Left ventricle myocardium inferior (tissue), 1 donor: ENCODE results near the gene ADD3. TPM values are rescaled to one million over a fixed set of nuclear protein-coding genes. Genes with fewer than 3 reads are reported as not detected.

ENCODE experiments used
- DNase-seq: peaks from one replicate; pipeline ENCODE4 v3.0.0-alpha.2; 2020
- H3K27ac ChIP-seq: fragments of 200-600 bp; replicated peaks from 2 replicates; pipeline ENCODE4 v1.8.0; 2021
- H3K27me3 ChIP-seq: fragments of 200-600 bp; 2 replicates; pipeline ENCODE4 v1.8.0; 2021; ENCODE audit warnings: low read depth
- H3K36me3 ChIP-seq: fragments of 200-600 bp; 2 replicates; pipeline ENCODE4 v1.8.0; 2021
- H3K4me1 ChIP-seq: fragments of 200-600 bp; 2 replicates; pipeline ENCODE4 v1.8.0; 2021
- H3K4me3 ChIP-seq: fragments of 200-600 bp; 2 replicates; pipeline ENCODE4 v1.8.0; 2021; ENCODE audit warnings: mild to moderate bottlenecking, moderate library complexity
- H3K9me3 ChIP-seq: fragments of 200-600 bp; replicated peaks from 2 replicates; pipeline ENCODE4 v1.8.0; 2021
- intact Hi-C: fragments of 100-400 bp; cut with micrococcal nuclease; formaldehyde crosslinking; loops from one replicate; pipeline ENCODE4 v1.11.0; 2022
- total RNA-seq: library from RNA; stranded (reverse); fragmentation: NEBNext Ultra II Directional; extraction: Animal tissue kit (Norgen Biotek cat#: 25700); gene quantifications from one replicate; pipeline ENCODE4 v1.2.1, GENCODE V29; 2021
- TF ChIP-seq, protein P1 (sequence below): fragments of 200-600 bp; IDR thresholded peaks from 2 replicates; pipeline ENCODE4 v1.8.0; 2021; ENCODE audit warnings: antibody characterized with exemption, mild to moderate bottlenecking, borderline replicate concordance
- donor health status: DM: no; HTN: yes; CAD: no; lungs with severe emphysema.

The ADD3 gene
- total RNA-seq, 1 donor from 2014 or later = 113 TPM

DNA sequence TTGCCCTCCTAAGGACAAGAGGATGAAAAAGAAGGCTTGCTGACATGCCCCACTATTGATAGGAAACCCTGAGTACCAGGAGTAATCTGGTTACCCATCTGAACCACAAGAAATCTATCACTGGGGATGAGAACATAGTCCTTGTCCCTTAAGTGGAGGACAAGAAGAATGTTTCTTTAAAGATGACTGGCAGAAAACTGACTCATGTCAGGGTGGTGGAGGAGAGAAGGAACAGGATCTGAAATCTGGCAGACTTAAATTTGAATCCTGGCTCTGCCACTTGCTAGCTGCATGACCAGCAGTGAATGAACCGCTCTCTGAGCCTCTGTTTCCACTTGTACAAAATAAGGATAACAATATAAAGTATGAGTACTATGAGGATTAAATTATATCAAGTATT is 45.5 kb upstream of the ADD3 start:
- intact Hi-C loops = no loop called here
- peaks cover 32% of the 10 kb centered on the region for H3K4me1 ChIP-seq
- H3K9me3 ChIP-seq = no peaks in the 10 kb centered on the region
- DNase-seq = no peak
- TF ChIP-seq, protein P1, sequence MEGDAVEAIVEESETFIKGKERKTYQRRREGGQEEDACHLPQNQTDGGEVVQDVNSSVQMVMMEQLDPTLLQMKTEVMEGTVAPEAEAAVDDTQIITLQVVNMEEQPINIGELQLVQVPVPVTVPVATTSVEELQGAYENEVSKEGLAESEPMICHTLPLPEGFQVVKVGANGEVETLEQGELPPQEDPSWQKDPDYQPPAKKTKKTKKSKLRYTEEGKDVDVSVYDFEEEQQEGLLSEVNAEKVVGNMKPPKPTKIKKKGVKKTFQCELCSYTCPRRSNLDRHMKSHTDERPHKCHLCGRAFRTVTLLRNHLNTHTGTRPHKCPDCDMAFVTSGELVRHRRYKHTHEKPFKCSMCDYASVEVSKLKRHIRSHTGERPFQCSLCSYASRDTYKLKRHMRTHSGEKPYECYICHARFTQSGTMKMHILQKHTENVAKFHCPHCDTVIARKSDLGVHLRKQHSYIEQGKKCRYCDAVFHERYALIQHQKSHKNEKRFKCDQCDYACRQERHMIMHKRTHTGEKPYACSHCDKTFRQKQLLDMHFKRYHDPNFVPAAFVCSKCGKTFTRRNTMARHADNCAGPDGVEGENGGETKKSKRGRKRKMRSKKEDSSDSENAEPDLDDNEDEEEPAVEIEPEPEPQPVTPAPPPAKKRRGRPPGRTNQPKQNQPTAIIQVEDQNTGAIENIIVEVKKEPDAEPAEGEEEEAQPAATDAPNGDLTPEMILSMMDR = no peak
- H3K27me3 ChIP-seq = no peaks in the 10 kb centered on the region
- no peaks in the 10 kb centered on the region for H3K36me3 ChIP-seq
- peak overlapping the region; percentile 33 for H3K27ac ChIP-seq
- no peak overlapping the region for H3K4me3 ChIP-seq

DNA sequence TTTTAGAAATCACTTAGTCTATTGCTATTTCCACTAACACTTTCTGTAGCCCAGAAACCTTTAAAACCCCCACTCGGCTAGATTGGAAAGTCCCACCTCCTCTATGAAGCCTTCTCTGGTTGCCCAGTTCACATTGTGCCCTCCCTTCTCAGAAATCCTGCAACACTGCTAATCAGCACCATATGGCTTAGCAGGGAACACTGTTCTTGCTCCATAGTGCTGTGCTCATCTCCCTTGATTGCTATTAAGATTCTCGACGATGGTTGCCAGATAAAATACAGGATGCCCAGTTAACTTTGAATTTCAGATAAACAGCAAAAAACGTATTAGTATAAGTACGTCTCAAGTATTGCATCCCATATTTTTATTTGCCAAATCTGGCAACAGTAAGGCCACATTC is 44.3 kb upstream of the ADD3 start:
- Histone ChIP-seq H3K4me1 (peaks cover 44% of the 10 kb centered on the region), H3K27ac (no peak overlapping the region), H3K4me3 (no peak overlapping the region), H3K27me3 (no peaks in the 10 kb centered on the region), H3K9me3 (no peaks in the 10 kb centered on the region), H3K36me3 (no peaks in the 10 kb centered on the region)
- TF ChIP-seq, protein P1 = no peak
- intact Hi-C loops = no loop called here
- DNase-seq = no peak

DNA sequence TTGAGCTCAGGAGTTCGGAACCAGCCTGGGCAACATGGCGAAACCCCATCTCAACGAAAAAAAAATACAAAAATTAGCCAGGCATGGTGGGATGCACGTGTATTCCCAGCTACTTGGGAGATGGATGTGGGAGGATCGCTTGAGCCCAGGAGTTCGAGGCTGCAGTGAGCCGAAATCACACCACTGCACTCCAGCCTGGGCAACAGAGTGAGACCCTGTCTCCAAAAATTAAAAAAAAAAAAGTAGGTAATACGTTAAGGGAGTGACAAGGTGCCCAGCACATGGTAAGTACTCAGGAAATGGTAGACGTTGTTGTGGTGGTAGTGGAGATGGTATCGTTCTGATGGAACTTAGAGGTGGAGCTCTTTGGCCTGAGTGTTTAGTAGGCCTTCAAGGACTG is 43.5 kb upstream of the ADD3 start:
- no peaks in the 10 kb centered on the region for H3K27me3 ChIP-seq
- H3K4me3 ChIP-seq = no peak overlapping the region
- no peak for DNase-seq
- TF ChIP-seq, protein P1 = no peak
- intact Hi-C loops = no loop called here
- no peak overlapping the region for H3K27ac ChIP-seq
- H3K4me1 ChIP-seq = peaks cover 53% of the 10 kb centered on the region
- H3K36me3 ChIP-seq = no peaks in the 10 kb centered on the region
- no peaks in the 10 kb centered on the region for H3K9me3 ChIP-seq

DNA sequence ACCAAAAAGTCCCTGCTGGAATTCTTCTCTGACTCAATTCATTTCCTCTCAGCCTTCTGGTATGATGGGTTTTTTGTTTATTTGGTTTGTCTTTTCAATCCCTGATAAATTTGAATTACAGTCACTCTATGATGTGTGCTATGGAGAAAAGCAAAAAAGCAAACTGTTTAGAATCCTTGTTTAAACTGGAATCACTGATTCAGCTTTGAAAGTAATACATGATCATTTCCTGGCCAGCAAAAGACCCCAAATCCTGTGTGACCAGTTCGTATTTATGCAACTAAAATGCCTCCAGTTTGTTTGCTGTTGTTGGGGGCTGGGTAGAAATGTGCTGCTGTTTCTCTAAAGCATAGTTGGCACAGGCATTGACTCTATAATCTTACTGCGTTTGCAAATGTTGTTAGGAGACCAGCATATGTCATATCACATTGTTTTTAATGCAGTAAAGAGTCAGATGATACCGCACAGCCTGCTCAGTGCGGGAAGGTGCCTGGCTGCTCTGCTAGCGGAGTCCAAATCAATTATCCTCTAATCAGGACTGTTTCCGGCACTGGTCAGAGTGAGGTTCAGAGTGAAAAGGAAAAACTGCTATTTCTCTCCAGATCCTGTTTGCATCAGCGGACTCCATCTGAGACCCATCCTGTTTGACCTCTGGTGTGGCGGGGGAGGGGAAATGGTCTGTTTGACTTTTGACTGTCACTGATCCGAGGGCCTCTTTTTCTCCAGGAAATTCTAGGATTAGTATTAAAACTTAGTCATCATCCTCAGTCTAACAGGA is 40.6 kb upstream of the ADD3 start:
- Histone ChIP-seq H3K27ac (peak overlapping the region; percentile 47), H3K4me1 (peaks cover 53% of the 10 kb centered on the region), H3K4me3 (no peak overlapping the region), H3K27me3 (no peaks in the 10 kb centered on the region), H3K36me3 (no peaks in the 10 kb centered on the region), H3K9me3 (no peaks in the 10 kb centered on the region)
- intact Hi-C loops = no loop called here
- DNase-seq = peak; percentile 40
- TF ChIP-seq, protein P1 = no peak

DNA sequence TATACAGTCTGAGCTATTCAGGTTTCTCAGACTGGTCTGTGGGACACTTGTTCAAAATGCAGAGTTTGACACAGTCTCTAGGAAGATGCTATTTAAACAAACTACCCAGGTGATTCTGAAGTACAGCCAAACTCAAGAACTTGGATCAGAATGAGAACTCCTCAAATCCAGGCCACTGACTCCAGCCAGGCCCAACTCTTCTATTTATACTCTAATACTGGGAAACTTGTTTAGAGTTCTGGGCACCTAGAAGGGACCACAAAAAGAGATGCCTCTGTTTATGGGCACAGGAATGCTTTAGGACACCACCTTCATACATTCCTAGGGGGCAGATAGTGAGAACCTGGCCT is 40.1 kb upstream of the ADD3 start:
- no peaks in the 10 kb centered on the region for H3K9me3 ChIP-seq
- H3K27ac ChIP-seq = peak overlapping the region; percentile 47
- H3K36me3 ChIP-seq = no peaks in the 10 kb centered on the region
- H3K4me1 ChIP-seq = peaks cover 47% of the 10 kb centered on the region
- H3K27me3 ChIP-seq = no peaks in the 10 kb centered on the region
- DNase-seq = no peak
- no peak overlapping the region for H3K4me3 ChIP-seq
- intact Hi-C loops = no loop called here
- TF ChIP-seq, protein P1 = no peak
